Peyer's patch (tissue), 4 donors: ENCODE measurements around the gene PTH1R. TPM values are rescaled to one million over a fixed set of nuclear protein-coding genes. Genes with fewer than 3 reads are reported as not detected.

Experiments used
- small RNA-seq, 2 donors: library from RNA; depleted of rRNA; stranded (forward); fragments of <200 nt; gene quantifications; one replicate each; pipeline ENCODE3, GENCODE V24; 2016
- total RNA-seq, 4 donors: library from RNA; depleted of rRNA; stranded (reverse); fragments of >200 nt; gene quantifications; one replicate each; pipeline ENCODE4 v1.1.0, GENCODE V29; 2016

The PTH1R gene
- total RNA-seq, 4 donors from 2014 or later: 2.4 to 12.4 (median 5.7) TPM

Small RNA genes lying within 50 kb of the gene (small RNA-seq; reads per million reads assigned to genes)
- gene AC109583.2: 0 reads per million in 2 donors

Other genes starting within 250 kb of the PTH1R start
- 100 to 1,000 TPM in 1 of 4 donors, 10 to 100 TPM in 3; 64.3 to 113 (median 82.7) TPM for gene ALS2CL, start 184.0 kb upstream of the PTH1R start, total RNA-seq
- 1 to 10 TPM in 1 of 4 donors, not detected in 3; 1.3 TPM for gene TMIE, start 176.3 kb upstream of the PTH1R start, total RNA-seq
- gene PRSS50, start 159.9 kb upstream of the PTH1R start, total RNA-seq: not detected
- 10 to 100 TPM in 1 of 4 donors, 1 to 10 TPM in 1, not detected in 2; 1.5 to 17.3 TPM for gene MYL3, start 14.3 kb upstream of the PTH1R start, total RNA-seq
- gene CCDC12, start 99.0 kb downstream of the PTH1R start, total RNA-seq: 10 to 100 TPM; 41.7 to 90.0 (median 59.2) TPM
- 100 to 1,000 TPM; 111 to 304 (median 229) TPM for gene NBEAL2, start 101.9 kb downstream of the PTH1R start, total RNA-seq